K562 (cell line): ENCODE measurements around the gene LCA5. TPM values are rescaled to one million over a fixed set of nuclear protein-coding genes. Genes with fewer than 3 reads are reported as not detected.

Experiments
- ATAC-seq: fragments of 200-7000 bp; cut with Tn5 transposase; 3 replicates; pipeline ENCODE4 v1.9.1; 2020; ENCODE audit warnings: moderate library complexity
- BruUV-seq: library from RNA; stranded (reverse); fragments of 400-500 nt; replicated peaks from 2 replicates; lab custom pipeline; 2021; lab: Mats Ljungman, UMichigan
- CTCF ChIA-PET: fragments of 300-600 bp; formaldehyde crosslinking; extraction: SDS; loops from one replicate; lab custom pipeline; 2021; ENCODE audit warnings: low intra/inter-chr PET ratio; lab: Yijun Ruan, JAX
- POLR2A ChIA-PET: fragments of 300-600, 350-650 bp; sonication (Branson Sonifier 250); formaldehyde crosslinking; extraction: SDS; loops from one replicate; lab custom pipeline; 2021; ENCODE audit warnings: antibody characterized with exemption, inconsistent platforms; lab: Yijun Ruan, JAX
- DNase-seq, 4 experiments: peaks; one replicate each; pipeline versions ENCODE4 v3.0.0 to v3.0.0-alpha.2; 2011 to 2018; ENCODE audit warnings: low spot score in 3 of 4, mixed read lengths in 3 of 4; ENCODE audit errors: extremely low read depth in 1 of 4
- FAIRE-seq: peaks from 2 replicates; lab custom pipeline; 2011; peaks lifted over from hg19 to GRCh38; lab: Jason Lieb, UNC
- H2AFZ ChIP-seq: 2 replicates; pipeline ENCODE4 v1.6.0; 2011; ENCODE audit warnings: low read depth, low read length, control low read depth, inconsistent platforms
- H3K27ac ChIP-seq: fragments of 200-600 bp; 3 replicates; pipeline ENCODE4 v1.8.0; 2011; ENCODE audit warnings: low read depth, mild to moderate bottlenecking, control low read depth, inconsistent platforms, low read length, moderate library complexity, mixed read lengths; ENCODE audit errors: extremely low read depth
- H3K27me3 ChIP-seq, 2 experiments: fragments of 300-600 bp in 1 of 2; 2 replicates in 1 of 2; 3 replicates in 1 of 2; pipeline versions ENCODE4 v1.6.0 to v1.8.0; 2011; ENCODE audit warnings: inconsistent platforms in 2 of 2, low read length in 2 of 2, mild to moderate bottlenecking in 1 of 2, mixed read lengths in 1 of 2, moderate library complexity in 1 of 2; ENCODE audit not compliant: control insufficient read depth in 2 of 2, insufficient read depth in 2 of 2
- H3K36me3 ChIP-seq: fragments of 300-600 bp; 3 replicates; pipeline ENCODE4 v1.8.0; 2011; ENCODE audit warnings: mild to moderate bottlenecking, low read length, inconsistent platforms; ENCODE audit not compliant: control insufficient read depth, insufficient read depth
- H3K4me1 ChIP-seq, 2 experiments: fragments of 200-600 bp in 1 of 2; replicated peaks in 1 of 2; 2 replicates in 1 of 2; 3 replicates in 1 of 2; pipeline versions ENCODE4 v1.5.1 to v1.8.0; 2011; ENCODE audit warnings: inconsistent platforms in 2 of 2, low read length in 2 of 2, mild to moderate bottlenecking in 1 of 2, mixed read lengths in 1 of 2, moderate library complexity in 1 of 2; ENCODE audit not compliant: control insufficient read depth in 2 of 2, insufficient read depth in 2 of 2
- H3K4me2 ChIP-seq: 2 replicates; pipeline ENCODE4 v1.6.1; 2011; ENCODE audit warnings: low read length, control low read depth, inconsistent platforms, mixed read lengths; ENCODE audit not compliant: insufficient read depth
- H3K4me3 ChIP-seq: fragments of 200-600 bp; sonication (generic), shearing (Covaris generic); 2 replicates; pipeline ENCODE4 v1.5.1; 2016; ENCODE audit warnings: control low read depth, inconsistent platforms
- H3K79me2 ChIP-seq: fragments of 200-600 bp; 3 replicates; pipeline ENCODE4 v1.8.0; 2011; ENCODE audit warnings: low read length, inconsistent platforms; ENCODE audit not compliant: control insufficient read depth, insufficient read depth
- H3K9ac ChIP-seq, 2 experiments: 2 replicates each; pipeline versions ENCODE4 v1.6.0 to v1.6.1; 2011; ENCODE audit warnings: low read depth in 2 of 2, low read length in 2 of 2, control low read depth in 1 of 2, inconsistent platforms in 1 of 2, mild to moderate bottlenecking in 1 of 2, mixed read lengths in 1 of 2; ENCODE audit not compliant: insufficient read depth in 1 of 2
- H3K9me1 ChIP-seq: one replicate; pipeline ENCODE4 v1.6.0; 2011; ENCODE audit warnings: inconsistent platforms, mild to moderate bottlenecking, low read length, moderate library complexity; ENCODE audit not compliant: control insufficient read depth, insufficient read depth
- H3K9me3 ChIP-seq: replicated peaks from 2 replicates; pipeline ENCODE4 v1.5.1; 2011; ENCODE audit warnings: low read depth, low read length, inconsistent platforms; ENCODE audit not compliant: control insufficient read depth, insufficient read depth
- H4K20me1 ChIP-seq: replicated peaks from 2 replicates; pipeline ENCODE4 v1.6.1; 2011; ENCODE audit warnings: low read length, inconsistent platforms, mixed read lengths; ENCODE audit not compliant: control insufficient read depth, insufficient read depth
- SETDB1 ChIP-seq: IDR thresholded peaks from one replicate; pipeline ENCODE4 v1.6.1; 2012; ENCODE audit warnings: low read length, control low read depth, inconsistent platforms
- SRSF1 ChIP-seq: fragments of 200-400 bp; formaldehyde crosslinking; IDR thresholded peaks from 2 replicates; pipeline ENCODE4 v1.6.1; 2017; ENCODE audit warnings: mild to moderate bottlenecking, low read depth, low read length, moderate library complexity
- WGBS: fragments of 100-300 bp; shearing (Covaris generic); methylation state at CpG from one replicate; pipeline ENCODE4 v1.1.6; 2016; ENCODE audit warnings: low coverage, mixed read lengths; ENCODE audit not compliant: insufficient coverage; ENCODE audit errors: missing lambda C conversion rate; 5-methylcytosine and 5-hydroxymethylcytosine counted together
- in situ Hi-C: fragments of 300-500 bp; cut with MboI; formaldehyde crosslinking; loops from 4 replicates; pipeline ENCODE4 v1.15.0; 2018; ENCODE audit warnings: inconsistent platforms, mixed read lengths
- intact Hi-C: fragments of 100-400 bp; cut with micrococcal nuclease; formaldehyde crosslinking; loops from 2 replicates; pipeline ENCODE4 v1.14.2; 2022
- polyA plus RNA-seq, 8 experiments: library from polyadenylated mRNA; depleted of rRNA in 4 of 8; stranded (reverse) in 5 of 8; unstranded in 3 of 8; fragments of >200 nt; fragmentation: Nextera tagmentation in 2 of 8; fragmentation: Illumina TruSeq in 1 of 8; extraction: Ambion mirVana in 2 of 8; extraction: Trizol in 1 of 8; gene quantifications; 2 replicates each; pipeline versions ENCODE4 v1.2.1 to v1.2.3, GENCODE V29; 2011 to 2014; ENCODE audit warnings: inconsistent platforms in 1 of 8, missing spikeins in 1 of 8
- total RNA-seq, 7 experiments: library from RNA; depleted of rRNA in 6 of 7; stranded (reverse); fragments of >200 nt in 6 of 7; fragmentation: Illumina TruSeq in 2 of 7; extraction: Trizol in 2 of 7; gene quantifications; 2 replicates each; pipeline versions ENCODE4 v1.2.1 to v1.2.3, GENCODE V29; 2011 to 2021; ENCODE audit warnings: low replicate concordance in 1 of 7
- TF ChIP-seq, protein P1 (sequence below): fragments of 250-450 bp; sonication (Bioruptor Pico); IDR thresholded peaks from 2 replicates; pipeline ENCODE4 v1.8.0; 2022; ENCODE audit warnings: inconsistent platforms, mild to moderate bottlenecking, moderate library complexity, borderline replicate concordance
- TF ChIP-seq, protein P2 (sequence below): fragments of 250-450 bp; sonication (Bioruptor Pico); IDR thresholded peaks from 2 replicates; pipeline ENCODE4 v1.4.0; 2020
- TF ChIP-seq, protein P3 (sequence below): fragments of 250-450 bp; sonication (Bioruptor Pico); IDR thresholded peaks from 2 replicates; pipeline ENCODE4 v1.4.0; 2020

LCA5 gene
- total and polyA plus RNA-seq, 9 of the 15 experiments (the other 6 are each of a cell fraction or from before 2014, with no cell fraction given) = 1.0 to 3.4 (median 1.8) TPM

DNA sequence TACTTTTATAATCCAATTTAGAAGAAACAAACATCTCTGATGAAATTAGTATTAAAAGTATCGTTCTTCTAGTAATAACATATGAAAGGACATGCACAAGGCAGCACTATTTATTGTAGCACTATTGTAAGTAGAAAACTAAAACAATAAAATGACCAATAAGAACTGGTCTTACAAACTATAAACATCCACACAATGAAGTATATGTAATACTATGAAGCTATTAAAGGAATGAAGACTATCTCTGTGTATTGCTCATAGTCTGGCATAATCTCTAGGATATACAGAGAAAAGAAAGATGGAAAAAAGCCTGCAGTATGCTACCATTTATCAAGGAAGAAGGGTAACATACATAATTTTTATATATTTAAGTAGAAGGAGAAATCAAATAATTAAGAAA, 16.7 kb downstream of the LCA5 start:
- no TSS peak for BruUV-seq
- in situ Hi-C loops = no loop called here
- Histone ChIP-seq H4K20me1 (no peaks in the 10 kb centered on the region), H3K27ac (no peak overlapping the region), H2AFZ (peak overlapping the region; percentile 11; the same call in 1 of the 2 replicates), H3K36me3 (no peaks in the 10 kb centered on the region; the same call in 2 of the 3 replicates), H3K9ac (no peak overlapping the region), H3K27me3 (no peaks in the 10 kb centered on the region), H3K9me1 (no peaks in the 10 kb centered on the region), H3K4me1 (peaks cover 0 to 6% of the 10 kb centered on the region in 2 experiments; a peak in 3 of 5 replicates), H3K4me3 (no peak overlapping the region), H3K4me2 (no peak overlapping the region), H3K79me2 (no peaks in the 10 kb centered on the region), H3K9me3 (no peaks in the 10 kb centered on the region)
- 92% methylated on average over 1 of the region's 1 CpG for WGBS
- no peak for DNase-seq
- no peak for FAIRE-seq
- ChIA-PET CTCF (no interaction called here), POLR2A (interaction anchor here (1.4 kb wide), 1 partner anchor 14 kb away, joined by 3 read pairs; no protein-coding TSS in a partner anchor)
- ATAC-seq = no peak
- intact Hi-C loops = no loop called here
- TF ChIP-seq SRSF1 (no peak), SETDB1 (no peak)
- TF ChIP-seq, protein P1, sequence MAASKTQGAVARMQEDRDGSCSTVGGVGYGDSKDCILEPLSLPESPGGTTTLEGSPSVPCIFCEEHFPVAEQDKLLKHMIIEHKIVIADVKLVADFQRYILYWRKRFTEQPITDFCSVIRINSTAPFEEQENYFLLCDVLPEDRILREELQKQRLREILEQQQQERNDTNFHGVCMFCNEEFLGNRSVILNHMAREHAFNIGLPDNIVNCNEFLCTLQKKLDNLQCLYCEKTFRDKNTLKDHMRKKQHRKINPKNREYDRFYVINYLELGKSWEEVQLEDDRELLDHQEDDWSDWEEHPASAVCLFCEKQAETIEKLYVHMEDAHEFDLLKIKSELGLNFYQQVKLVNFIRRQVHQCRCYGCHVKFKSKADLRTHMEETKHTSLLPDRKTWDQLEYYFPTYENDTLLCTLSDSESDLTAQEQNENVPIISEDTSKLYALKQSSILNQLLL (CRISPR knock-in tag) = no peak
- TF ChIP-seq, protein P2, sequence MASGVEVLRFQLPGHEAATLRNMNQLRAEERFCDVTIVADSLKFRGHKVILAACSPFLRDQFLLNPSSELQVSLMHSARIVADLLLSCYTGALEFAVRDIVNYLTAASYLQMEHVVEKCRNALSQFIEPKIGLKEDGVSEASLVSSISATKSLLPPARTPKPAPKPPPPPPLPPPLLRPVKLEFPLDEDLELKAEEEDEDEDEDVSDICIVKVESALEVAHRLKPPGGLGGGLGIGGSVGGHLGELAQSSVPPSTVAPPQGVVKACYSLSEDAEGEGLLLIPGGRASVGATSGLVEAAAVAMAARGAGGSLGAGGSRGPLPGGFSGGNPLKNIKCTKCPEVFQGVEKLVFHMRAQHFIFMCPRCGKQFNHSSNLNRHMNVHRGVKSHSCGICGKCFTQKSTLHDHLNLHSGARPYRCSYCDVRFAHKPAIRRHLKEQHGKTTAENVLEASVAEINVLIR = no peak
- TF ChIP-seq, protein P3, sequence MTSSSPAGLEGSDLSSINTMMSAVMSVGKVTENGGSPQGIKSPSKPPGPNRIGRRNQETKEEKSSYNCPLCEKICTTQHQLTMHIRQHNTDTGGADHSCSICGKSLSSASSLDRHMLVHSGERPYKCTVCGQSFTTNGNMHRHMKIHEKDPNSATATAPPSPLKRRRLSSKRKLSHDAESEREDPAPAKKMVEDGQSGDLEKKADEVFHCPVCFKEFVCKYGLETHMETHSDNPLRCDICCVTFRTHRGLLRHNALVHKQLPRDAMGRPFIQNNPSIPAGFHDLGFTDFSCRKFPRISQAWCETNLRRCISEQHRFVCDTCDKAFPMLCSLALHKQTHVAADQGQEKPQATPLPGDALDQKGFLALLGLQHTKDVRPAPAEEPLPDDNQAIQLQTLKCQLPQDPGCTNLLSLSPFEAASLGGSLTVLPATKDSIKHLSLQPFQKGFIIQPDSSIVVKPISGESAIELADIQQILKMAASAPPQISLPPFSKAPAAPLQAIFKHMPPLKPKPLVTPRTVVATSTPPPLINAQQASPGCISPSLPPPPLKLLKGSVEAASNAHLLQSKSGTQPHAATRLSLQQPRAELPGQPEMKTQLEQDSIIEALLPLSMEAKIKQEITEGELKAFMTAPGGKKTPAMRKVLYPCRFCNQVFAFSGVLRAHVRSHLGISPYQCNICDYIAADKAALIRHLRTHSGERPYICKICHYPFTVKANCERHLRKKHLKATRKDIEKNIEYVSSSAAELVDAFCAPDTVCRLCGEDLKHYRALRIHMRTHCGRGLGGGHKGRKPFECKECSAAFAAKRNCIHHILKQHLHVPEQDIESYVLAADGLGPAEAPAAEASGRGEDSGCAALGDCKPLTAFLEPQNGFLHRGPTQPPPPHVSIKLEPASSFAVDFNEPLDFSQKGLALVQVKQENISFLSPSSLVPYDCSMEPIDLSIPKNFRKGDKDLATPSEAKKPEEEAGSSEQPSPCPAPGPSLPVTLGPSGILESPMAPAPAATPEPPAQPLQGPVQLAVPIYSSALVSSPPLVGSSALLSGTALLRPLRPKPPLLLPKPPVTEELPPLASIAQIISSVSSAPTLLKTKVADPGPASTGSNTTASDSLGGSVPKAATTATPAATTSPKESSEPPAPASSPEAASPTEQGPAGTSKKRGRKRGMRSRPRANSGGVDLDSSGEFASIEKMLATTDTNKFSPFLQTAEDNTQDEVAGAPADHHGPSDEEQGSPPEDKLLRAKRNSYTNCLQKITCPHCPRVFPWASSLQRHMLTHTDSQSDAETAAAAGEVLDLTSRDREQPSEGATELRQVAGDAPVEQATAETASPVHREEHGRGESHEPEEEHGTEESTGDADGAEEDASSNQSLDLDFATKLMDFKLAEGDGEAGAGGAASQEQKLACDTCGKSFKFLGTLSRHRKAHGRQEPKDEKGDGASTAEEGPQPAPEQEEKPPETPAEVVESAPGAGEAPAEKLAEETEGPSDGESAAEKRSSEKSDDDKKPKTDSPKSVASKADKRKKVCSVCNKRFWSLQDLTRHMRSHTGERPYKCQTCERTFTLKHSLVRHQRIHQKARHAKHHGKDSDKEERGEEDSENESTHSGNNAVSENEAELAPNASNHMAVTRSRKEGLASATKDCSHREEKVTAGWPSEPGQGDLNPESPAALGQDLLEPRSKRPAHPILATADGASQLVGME (CRISPR knock-in tag) = no peak
